SHP77 treated with DMSO at 0.1 percent for 48 hours (cell line): ENCODE measurements around the gene RUBCNL.
A peak's percentile ranks its signal among the peaks of the same experiment; 100 is the strongest.

Experiments used
- DNase-seq: peaks from one replicate; lab custom pipeline; 2025; lab: John Stamatoyannopoulos, UW

Gene RUBCNL

GRCh38 chr13:46340631-46341111 lies 46.4 kb downstream of the RUBCNL start:
- no peak for DNase-seq

DNA sequence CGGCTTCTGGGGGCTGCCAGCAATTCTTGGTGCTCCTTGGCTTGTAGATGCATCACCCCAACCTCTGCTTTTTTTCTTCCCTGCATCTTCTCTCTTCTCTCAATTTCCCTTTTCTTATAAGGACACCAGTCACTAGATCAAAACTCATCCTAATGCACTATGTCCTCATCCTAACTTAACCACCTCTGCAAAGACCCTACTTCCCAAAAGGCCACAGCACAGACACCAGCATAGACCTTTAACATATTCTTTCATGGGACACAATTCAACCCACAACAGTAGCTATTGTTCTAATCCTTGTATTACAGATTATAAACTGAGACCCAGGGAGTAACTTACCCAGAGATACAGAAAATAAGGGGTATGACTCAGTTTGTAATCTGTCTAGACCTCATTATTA lies 47.0 kb downstream of the RUBCNL start:
- no peak for DNase-seq

DNA sequence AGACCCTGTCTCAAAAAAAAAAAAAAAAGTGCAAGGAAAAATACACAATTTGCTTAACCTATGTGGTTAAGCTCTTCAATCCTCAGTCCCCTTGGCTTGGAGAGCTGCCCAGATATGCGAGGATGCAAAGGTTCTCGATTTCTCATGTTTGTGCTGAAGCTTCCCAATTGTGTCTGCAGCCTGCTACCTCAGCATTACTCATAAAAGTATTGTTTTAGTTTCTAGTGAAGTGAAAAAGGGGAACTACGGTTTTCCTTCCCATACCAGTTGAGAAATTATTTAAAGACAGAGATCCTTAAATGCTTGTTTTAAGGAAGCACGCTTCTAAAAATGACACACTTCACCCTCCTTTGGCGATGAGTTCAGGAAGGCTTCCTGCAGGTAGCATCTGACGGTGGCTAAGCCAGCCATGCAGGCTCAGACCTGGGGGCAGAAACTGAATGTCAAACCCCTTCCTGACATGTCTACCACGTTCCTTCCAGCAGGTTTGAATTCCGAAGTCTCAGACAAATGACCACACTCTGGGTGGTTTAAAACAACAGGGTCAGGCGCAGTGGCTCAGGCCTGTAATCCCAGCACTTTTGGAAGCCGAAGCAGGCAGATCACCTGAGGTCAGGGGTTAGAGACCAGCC lies 47.9 kb downstream of the RUBCNL start:
- DNase-seq, result no peak

DNA sequence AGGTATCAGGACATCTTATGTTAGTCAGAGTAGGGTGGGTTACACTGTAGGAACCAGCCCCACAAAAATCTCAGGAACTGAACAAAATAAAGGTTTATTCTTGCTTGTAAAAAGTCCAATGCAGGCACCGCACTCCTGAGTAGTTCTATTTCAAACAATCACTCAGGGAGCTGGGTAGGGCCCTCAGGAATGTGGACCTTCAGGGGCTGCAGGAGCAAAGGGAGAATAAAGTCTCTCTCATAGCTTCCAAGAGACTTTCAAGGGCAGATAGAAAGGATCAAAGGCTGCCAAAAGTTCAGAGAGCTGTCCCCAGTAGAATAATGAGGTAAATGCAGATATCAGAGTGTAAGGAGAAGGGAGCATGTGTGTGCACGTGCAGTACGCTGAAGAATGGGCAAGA lies 49.4 kb downstream of the RUBCNL start:
- DNase-seq, result no peak

- DNase-seq, result no peak
These were observed 52.8 kb downstream of the RUBCNL start for GRCh38 chr13:46334035-46334822.

GRCh38 chr13:46332772-46333171 lies 54.3 kb downstream of the RUBCNL start:
- DNase-seq, result no peak

DNA sequence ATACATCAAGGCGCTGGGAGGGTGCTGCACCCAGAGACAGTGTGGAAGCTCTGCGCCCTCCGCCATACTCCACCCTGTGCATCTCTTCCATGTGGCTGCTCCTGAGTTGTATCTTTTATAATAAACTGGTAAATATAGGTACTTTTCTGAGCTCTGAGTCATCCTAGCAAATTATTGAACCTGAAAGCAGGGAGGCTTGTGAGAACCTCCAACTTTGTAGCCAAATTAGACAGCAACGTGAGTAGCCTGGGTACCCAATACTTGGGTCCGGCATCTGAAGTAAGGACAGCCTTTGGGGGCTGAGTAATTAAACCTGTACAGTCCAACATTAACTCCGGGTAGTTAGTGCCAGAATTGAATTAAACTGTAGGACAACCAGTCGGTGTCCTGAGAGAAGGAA lies 57.4 kb downstream of the RUBCNL start:
- DNase-seq, result no peak

DNA sequence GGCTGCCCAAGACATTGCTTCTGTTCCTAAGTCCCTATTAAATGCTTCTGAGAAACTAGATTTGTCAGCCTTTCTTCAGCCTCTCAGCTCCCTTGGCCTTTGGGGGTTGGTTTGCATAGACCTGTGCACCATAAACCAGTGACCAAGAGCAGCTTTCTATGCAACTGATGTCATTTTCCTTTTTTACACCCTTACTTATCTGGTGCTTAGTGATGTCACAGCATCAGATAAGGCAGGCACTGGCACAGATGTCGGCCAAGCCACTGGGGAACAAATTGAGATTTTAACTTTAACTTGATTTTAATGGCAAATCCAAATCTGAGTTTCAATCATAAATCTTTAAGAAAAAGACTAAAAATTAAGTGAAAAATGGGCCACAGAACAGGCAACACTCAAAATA lies 59.8 kb downstream of the RUBCNL start:
- DNase-seq, result no peak

GRCh38 chr13:46324976-46325375 lies 62.1 kb downstream of the RUBCNL start:
- DNase-seq, result no peak

- DNase-seq, result peak; percentile 18
These were observed 65.4 kb downstream of the RUBCNL start for GRCh38 chr13:46321494-46322225.

- DNase-seq, result no peak
These were observed 66.2 kb downstream of the RUBCNL start for GRCh38 chr13:46320821-46321220.

DNA sequence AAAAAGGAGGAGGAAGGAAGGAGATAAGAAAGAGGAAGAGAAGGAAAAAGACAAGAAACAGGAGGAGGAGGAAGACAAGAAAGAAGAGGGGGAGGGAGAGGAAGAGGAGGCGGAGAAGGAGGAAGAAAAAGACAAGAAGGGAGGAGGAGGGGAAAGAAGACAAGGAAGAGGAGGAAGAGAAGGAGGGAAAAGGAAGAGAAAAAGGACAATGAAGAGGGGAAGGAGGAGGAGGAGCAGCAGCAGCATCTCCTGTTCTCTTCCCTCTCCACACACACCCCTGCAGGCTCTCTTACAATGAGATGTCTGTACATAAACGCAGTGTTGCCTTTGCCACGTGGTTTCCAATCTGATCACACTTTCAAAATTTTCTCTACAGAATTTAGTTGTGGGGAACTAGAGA lies 66.6 kb downstream of the RUBCNL start:
- DNase-seq, result no peak

DNA sequence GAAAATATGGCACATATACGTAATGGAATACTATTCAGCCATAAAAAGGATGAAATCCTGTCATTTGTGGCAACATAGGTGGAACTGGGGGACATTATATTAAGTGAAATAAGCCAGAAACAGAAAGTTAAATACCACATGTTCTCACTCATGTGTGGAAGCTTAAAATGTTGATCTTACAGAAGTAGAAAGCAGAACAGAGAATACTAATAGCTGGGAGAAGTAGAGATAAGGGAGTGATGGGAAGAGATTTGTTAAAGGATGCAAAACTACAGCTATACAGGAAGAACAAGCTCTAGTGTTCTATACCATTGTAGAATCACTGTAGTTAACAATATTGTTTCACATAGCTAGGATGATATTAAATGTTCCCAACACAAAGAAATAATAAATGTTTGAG lies 68.1 kb downstream of the RUBCNL start:
- no peak for DNase-seq

GRCh38 chr13:46317120-46317519 lies 69.9 kb downstream of the RUBCNL start:
- no peak for DNase-seq

GRCh38 chr13:46315491-46316075 lies 71.5 kb downstream of the RUBCNL start:
- no peak for DNase-seq

DNA sequence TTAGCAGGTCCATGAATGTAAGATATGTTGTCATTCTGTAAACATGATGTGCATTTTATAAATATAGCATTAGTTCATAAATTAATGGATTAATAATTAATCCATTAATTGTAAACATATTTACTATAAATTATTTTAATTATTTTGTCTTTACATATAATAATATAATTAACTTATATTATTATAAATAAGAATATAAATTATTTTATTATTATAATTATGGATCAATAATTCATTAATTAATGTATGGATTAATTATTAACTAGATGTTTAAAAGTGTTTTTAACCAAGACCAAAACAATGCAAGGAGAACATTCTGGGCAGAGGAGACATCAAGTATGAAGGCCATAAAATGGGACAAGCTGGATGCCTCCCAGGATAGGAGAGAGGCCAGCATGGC lies 72.0 kb downstream of the RUBCNL start:
- no peak for DNase-seq

DNA sequence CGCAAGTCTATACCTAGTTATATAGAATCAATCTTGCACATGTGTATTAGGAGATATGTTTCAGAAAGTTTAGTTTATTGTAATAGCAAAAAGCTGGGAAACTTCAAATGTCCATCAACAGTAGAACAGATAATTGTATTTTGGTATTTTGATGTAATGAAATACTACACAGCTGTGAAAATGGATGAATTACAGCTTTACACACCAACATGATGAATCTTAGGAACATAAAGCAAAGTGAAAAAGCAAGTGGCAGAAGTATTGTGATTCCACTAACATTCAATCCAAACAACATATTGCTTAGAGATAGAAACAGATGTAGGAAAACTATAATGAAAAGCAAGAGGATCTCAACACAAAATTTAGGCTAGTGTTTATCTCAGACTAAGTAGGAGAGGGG lies 72.5 kb downstream of the RUBCNL start:
- no peak for DNase-seq

- DNase-seq, result no peak
These were observed 73.4 kb downstream of the RUBCNL start for GRCh38 chr13:46313432-46314257.

- no peak for DNase-seq
These were observed 74.0 kb downstream of the RUBCNL start for GRCh38 chr13:46313024-46313423.

DNA sequence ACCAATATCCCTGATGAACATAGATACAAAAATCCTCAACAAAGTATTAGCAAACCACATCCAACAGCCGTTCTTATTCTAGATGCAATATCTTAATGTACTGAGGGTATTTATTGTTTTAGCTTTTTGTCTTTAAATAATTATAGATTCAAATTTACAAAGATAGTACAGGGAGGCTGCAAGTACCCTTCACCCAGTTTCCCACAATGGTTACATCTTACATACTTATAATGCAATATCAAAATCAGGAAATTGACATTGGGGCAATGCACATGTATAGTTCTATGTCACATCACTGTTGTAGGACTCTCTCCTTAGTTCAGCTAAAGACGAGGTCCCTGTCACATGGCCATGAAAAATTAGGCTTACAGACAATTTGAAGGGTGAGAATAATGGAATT lies 75.8 kb downstream of the RUBCNL start:
- no peak for DNase-seq

- DNase-seq, result no peak
These were observed 77.0 kb downstream of the RUBCNL start for GRCh38 chr13:46310066-46310465.

DNA sequence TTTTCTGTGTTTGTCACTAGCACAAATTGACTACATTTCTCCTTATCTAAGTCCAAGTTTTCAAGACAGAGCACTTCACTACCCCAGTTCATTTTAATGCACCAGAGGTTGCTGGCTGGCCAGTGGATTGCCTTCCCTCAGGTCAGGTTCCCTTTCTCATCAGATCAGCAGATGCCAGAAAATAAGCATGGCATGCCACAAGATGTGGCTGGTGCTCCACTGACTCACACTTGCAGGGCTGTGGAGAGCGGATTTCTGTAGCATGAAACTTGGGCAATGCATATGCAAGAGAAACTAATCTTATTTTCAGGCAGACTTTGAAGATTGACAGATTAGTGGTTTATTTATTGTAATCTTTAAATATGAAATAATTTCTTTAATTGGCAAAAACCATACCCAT lies 79.5 kb downstream of the RUBCNL start:
- no peak for DNase-seq
